ENCODE results near the gene HPSE2.

DNA sequence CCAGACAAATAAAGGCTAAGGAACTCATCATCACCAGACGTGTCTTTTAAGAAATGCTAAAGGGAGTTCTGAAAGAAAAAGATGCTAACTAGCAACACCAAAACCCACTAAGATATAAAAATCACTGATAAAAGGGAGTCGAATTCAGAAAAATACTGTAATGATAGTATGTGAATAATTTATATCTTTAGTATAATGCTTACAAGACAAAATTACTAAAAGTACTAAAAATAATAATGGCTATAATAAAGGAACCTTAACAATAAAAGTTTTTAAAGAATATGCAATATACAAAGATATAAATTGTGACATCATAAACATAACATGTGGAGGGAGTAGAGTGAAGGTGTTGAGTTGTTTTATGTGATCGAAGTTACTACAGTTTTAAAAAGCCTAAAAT is 28.3 kb downstream of the HPSE2 start:
- TF ChIP-seq CHD2 (IDR thresholded peaks at IDR 0.05; ENCODE audit: low read length, partially characterized antibody) (no peak), MXI1 (IDR thresholded peaks at IDR 0.05; ENCODE audit: low read depth, low read length) (no peak), EZH2phosphoT487 (IDR thresholded peaks at IDR 0.05; ENCODE audit: borderline replicate concordance, low read depth) (no peak), SIN3A (IDR thresholded peaks at IDR 0.05; ENCODE audit: borderline replicate concordance, low read depth, low read length) (no peak), EP300 (IDR thresholded peaks at IDR 0.05; ENCODE audit: borderline replicate concordance in 1 of 2, low read depth in 1 of 2, low read length in 1 of 2) (no peak), ELF1 (IDR thresholded peaks at IDR 0.05) (no peak), JUND (IDR thresholded peaks at IDR 0.05) (no peak), POLR2AphosphoS5 (IDR thresholded peaks at IDR 0.05; ENCODE audit: low read depth, low read length) (no peak), GABPA (IDR thresholded peaks at IDR 0.05; ENCODE audit: low read depth) (no peak), USF2 (IDR thresholded peaks at IDR 0.05; ENCODE audit: borderline replicate concordance, low read depth, low read length) (no peak), NRF1 (IDR thresholded peaks at IDR 0.05; ENCODE audit: low read depth, low read length) (no peak)
- TF ChIP-seq, protein P1, sequence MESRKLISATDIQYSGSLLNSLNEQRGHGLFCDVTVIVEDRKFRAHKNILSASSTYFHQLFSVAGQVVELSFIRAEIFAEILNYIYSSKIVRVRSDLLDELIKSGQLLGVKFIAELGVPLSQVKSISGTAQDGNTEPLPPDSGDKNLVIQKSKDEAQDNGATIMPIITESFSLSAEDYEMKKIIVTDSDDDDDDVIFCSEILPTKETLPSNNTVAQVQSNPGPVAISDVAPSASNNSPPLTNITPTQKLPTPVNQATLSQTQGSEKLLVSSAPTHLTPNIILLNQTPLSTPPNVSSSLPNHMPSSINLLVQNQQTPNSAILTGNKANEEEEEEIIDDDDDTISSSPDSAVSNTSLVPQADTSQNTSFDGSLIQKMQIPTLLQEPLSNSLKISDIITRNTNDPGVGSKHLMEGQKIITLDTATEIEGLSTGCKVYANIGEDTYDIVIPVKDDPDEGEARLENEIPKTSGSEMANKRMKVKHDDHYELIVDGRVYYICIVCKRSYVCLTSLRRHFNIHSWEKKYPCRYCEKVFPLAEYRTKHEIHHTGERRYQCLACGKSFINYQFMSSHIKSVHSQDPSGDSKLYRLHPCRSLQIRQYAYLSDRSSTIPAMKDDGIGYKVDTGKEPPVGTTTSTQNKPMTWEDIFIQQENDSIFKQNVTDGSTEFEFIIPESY (IDR thresholded peaks at IDR 0.05; ENCODE audit: borderline replicate concordance, low read depth), result no peak
- TF ChIP-seq, protein P2, sequence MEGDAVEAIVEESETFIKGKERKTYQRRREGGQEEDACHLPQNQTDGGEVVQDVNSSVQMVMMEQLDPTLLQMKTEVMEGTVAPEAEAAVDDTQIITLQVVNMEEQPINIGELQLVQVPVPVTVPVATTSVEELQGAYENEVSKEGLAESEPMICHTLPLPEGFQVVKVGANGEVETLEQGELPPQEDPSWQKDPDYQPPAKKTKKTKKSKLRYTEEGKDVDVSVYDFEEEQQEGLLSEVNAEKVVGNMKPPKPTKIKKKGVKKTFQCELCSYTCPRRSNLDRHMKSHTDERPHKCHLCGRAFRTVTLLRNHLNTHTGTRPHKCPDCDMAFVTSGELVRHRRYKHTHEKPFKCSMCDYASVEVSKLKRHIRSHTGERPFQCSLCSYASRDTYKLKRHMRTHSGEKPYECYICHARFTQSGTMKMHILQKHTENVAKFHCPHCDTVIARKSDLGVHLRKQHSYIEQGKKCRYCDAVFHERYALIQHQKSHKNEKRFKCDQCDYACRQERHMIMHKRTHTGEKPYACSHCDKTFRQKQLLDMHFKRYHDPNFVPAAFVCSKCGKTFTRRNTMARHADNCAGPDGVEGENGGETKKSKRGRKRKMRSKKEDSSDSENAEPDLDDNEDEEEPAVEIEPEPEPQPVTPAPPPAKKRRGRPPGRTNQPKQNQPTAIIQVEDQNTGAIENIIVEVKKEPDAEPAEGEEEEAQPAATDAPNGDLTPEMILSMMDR (IDR thresholded peaks at IDR 0.05), result no peak
- TF ChIP-seq, protein P3, sequence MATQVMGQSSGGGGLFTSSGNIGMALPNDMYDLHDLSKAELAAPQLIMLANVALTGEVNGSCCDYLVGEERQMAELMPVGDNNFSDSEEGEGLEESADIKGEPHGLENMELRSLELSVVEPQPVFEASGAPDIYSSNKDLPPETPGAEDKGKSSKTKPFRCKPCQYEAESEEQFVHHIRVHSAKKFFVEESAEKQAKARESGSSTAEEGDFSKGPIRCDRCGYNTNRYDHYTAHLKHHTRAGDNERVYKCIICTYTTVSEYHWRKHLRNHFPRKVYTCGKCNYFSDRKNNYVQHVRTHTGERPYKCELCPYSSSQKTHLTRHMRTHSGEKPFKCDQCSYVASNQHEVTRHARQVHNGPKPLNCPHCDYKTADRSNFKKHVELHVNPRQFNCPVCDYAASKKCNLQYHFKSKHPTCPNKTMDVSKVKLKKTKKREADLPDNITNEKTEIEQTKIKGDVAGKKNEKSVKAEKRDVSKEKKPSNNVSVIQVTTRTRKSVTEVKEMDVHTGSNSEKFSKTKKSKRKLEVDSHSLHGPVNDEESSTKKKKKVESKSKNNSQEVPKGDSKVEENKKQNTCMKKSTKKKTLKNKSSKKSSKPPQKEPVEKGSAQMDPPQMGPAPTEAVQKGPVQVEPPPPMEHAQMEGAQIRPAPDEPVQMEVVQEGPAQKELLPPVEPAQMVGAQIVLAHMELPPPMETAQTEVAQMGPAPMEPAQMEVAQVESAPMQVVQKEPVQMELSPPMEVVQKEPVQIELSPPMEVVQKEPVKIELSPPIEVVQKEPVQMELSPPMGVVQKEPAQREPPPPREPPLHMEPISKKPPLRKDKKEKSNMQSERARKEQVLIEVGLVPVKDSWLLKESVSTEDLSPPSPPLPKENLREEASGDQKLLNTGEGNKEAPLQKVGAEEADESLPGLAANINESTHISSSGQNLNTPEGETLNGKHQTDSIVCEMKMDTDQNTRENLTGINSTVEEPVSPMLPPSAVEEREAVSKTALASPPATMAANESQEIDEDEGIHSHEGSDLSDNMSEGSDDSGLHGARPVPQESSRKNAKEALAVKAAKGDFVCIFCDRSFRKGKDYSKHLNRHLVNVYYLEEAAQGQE (IDR thresholded peaks at IDR 0.05; ENCODE audit: low read depth, low read length), result no peak

Measured in SK-N-SH (cell line).